Measurements from ENCODE around the gene COL23A1.

The COL23A1 gene

GRCh38 chr5:178350361-178351220 is 239.6 kb downstream of the COL23A1 start:
- H3K4me1 Mint-ChIP-seq (ENCODE audit: low read depth) = no peaks in the 10 kb centered on the region
- H3K4me3 Mint-ChIP-seq = no peak overlapping the region
- H3K36me3 Mint-ChIP-seq = no peaks in the 10 kb centered on the region
- H3K27ac Mint-ChIP-seq = no peak overlapping the region
- no peaks in the 10 kb centered on the region for H3K27me3 Mint-ChIP-seq
- no peaks in the 10 kb centered on the region for H3K9me3 Mint-ChIP-seq (ENCODE audit: low read depth)

DNA sequence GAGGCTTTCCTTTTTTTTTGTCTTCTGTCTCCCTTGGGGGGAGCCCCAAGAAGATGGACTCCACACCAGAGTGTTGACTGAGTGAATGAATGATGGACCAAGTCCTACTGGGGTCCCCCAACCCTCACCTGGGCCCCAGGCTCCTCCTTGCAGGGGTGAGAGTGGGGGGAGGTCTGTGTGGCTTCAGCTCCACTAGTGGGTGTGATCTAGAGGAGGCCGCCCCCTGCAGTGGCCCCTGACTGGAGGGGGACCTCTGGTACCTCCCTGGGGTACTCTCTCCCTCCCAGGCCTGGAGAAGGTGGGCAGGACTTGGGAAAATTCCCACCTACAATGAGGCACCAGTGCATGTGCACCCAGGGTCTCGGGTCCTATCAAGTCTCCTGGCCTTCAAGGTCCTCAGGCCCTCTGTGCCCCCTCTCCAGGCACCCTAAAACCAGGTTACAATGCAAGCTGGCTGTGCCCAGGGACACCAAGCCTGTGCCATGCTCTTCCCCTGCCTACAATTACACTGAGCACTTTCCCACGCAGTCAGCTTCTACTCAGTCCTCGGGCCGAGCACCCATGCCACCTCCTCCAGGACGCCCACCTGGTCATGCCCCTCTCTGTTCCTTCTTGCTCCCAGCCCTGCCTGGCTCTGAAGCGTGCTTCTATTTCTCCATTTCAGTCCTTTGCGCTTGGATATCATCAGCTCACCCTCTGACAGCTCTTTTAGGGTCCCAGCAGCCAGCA is 240.4 kb downstream of the COL23A1 start:
- no peaks in the 10 kb centered on the region for H3K27me3 Mint-ChIP-seq
- H3K4me1 Mint-ChIP-seq (ENCODE audit: low read depth) = no peaks in the 10 kb centered on the region
- no peaks in the 10 kb centered on the region for H3K36me3 Mint-ChIP-seq
- H3K27ac Mint-ChIP-seq = no peak overlapping the region
- no peak overlapping the region for H3K4me3 Mint-ChIP-seq
- H3K9me3 Mint-ChIP-seq (ENCODE audit: low read depth) = no peaks in the 10 kb centered on the region

GRCh38 chr5:178349075-178349511 is 241.1 kb downstream of the COL23A1 start:
- Mint-ChIP-seq H3K9me3 (ENCODE audit: low read depth) (no peaks in the 10 kb centered on the region), H3K4me3 (no peak overlapping the region), H3K36me3 (no peaks in the 10 kb centered on the region), H3K4me1 (ENCODE audit: low read depth) (no peaks in the 10 kb centered on the region), H3K27me3 (no peaks in the 10 kb centered on the region), H3K27ac (no peak overlapping the region)

- no peak overlapping the region for H3K27ac Mint-ChIP-seq
- no peaks in the 10 kb centered on the region for H3K9me3 Mint-ChIP-seq (ENCODE audit: low read depth)
- H3K36me3 Mint-ChIP-seq = no peaks in the 10 kb centered on the region
- H3K4me1 Mint-ChIP-seq (ENCODE audit: low read depth) = no peaks in the 10 kb centered on the region
- H3K4me3 Mint-ChIP-seq = no peak overlapping the region
- no peaks in the 10 kb centered on the region for H3K27me3 Mint-ChIP-seq
Observed at GRCh38 chr5:178348356-178349074, 241.7 kb downstream of the COL23A1 start.

DNA sequence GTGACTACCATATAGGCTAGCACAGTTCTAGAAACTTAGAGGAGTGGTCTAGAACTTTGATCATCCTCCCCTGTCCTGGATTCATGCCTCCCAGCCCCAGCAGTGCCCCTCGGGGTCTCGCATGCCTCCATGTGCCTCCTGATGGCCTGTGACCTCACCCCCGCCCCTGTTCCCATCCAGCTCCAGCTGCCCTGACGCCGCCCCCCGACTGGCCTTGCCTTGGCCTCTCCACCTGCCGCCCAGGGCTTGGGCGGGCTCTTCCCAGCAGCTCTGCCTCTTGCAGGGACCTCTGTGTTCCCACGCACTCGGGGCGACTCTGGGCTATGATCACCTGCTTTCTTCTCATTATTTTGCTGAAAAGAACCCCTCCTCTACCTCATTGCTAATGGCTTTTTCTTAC is 242.2 kb downstream of the COL23A1 start:
- no peaks in the 10 kb centered on the region for H3K4me1 Mint-ChIP-seq (ENCODE audit: low read depth)
- no peak overlapping the region for H3K27ac Mint-ChIP-seq
- no peak overlapping the region for H3K4me3 Mint-ChIP-seq
- no peaks in the 10 kb centered on the region for H3K36me3 Mint-ChIP-seq
- H3K9me3 Mint-ChIP-seq (ENCODE audit: low read depth) = no peaks in the 10 kb centered on the region
- no peaks in the 10 kb centered on the region for H3K27me3 Mint-ChIP-seq

GRCh38 chr5:178346607-178347334 is 243.4 kb downstream of the COL23A1 start:
- Mint-ChIP-seq H3K9me3 (ENCODE audit: low read depth) (no peaks in the 10 kb centered on the region), H3K4me3 (no peak overlapping the region), H3K4me1 (ENCODE audit: low read depth) (no peaks in the 10 kb centered on the region), H3K27me3 (no peaks in the 10 kb centered on the region), H3K27ac (no peak overlapping the region), H3K36me3 (no peaks in the 10 kb centered on the region)

- H3K36me3 Mint-ChIP-seq = no peaks in the 10 kb centered on the region
- H3K27ac Mint-ChIP-seq = no peak overlapping the region
- no peak overlapping the region for H3K4me3 Mint-ChIP-seq
- H3K27me3 Mint-ChIP-seq = no peaks in the 10 kb centered on the region
- no peaks in the 10 kb centered on the region for H3K4me1 Mint-ChIP-seq (ENCODE audit: low read depth)
- no peaks in the 10 kb centered on the region for H3K9me3 Mint-ChIP-seq (ENCODE audit: low read depth)
Observed at GRCh38 chr5:178343306-178343705, 246.9 kb downstream of the COL23A1 start.

DNA sequence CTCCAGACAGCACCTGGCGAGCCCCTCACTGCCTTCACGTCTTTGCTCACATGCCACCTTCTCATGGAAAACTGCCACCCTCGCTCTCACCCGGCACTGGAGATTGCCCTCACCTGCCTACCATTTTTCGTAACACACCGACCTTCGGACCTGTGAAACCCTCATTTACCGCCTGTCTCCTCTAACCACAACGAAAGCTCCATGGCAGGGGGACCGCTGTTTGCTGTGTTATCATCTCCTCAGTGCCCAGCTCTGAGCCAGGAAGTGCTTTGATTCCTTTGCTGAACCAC is 248.4 kb downstream of the COL23A1 start:
- no peaks in the 10 kb centered on the region for H3K9me3 Mint-ChIP-seq (ENCODE audit: low read depth)
- no peak overlapping the region for H3K27ac Mint-ChIP-seq
- no peak overlapping the region for H3K4me3 Mint-ChIP-seq
- no peaks in the 10 kb centered on the region for H3K36me3 Mint-ChIP-seq
- H3K4me1 Mint-ChIP-seq (ENCODE audit: low read depth) = no peaks in the 10 kb centered on the region
- H3K27me3 Mint-ChIP-seq = no peaks in the 10 kb centered on the region

- Mint-ChIP-seq H3K36me3 (no peaks in the 10 kb centered on the region), H3K4me1 (ENCODE audit: low read depth) (no peaks in the 10 kb centered on the region), H3K4me3 (no peak overlapping the region), H3K27ac (no peak overlapping the region), H3K27me3 (no peaks in the 10 kb centered on the region), H3K9me3 (ENCODE audit: low read depth) (no peaks in the 10 kb centered on the region)
Observed at GRCh38 chr5:178341091-178341850, 248.9 kb downstream of the COL23A1 start.

- no peaks in the 10 kb centered on the region for H3K27me3 Mint-ChIP-seq
- H3K27ac Mint-ChIP-seq = no peak overlapping the region
- H3K4me1 Mint-ChIP-seq (ENCODE audit: low read depth) = no peaks in the 10 kb centered on the region
- no peak overlapping the region for H3K4me3 Mint-ChIP-seq
- H3K36me3 Mint-ChIP-seq = no peaks in the 10 kb centered on the region
- H3K9me3 Mint-ChIP-seq (ENCODE audit: low read depth) = no peaks in the 10 kb centered on the region
Observed at GRCh38 chr5:178340637-178341036, 249.6 kb downstream of the COL23A1 start.

DNA sequence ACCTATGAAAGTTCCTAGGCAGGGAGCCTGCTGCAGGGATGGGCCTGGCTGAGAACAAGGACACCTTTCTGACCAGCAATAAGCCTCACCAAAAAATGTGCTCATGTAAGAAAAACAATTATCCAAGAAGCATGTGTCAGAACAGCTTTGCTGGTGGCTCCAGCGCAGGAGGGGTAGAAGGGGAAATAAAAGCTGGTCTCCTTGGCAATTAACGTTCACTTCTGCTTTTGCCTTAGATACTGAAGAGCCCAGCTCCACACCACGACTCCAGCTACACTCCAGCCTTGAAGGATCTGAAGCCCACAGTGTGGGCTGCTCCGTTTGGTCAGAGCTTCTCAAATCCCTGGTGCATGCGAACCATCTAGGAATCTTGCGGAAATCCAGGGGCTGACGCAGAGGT is 250.0 kb downstream of the COL23A1 start:
- H3K9me3 Mint-ChIP-seq (ENCODE audit: low read depth) = no peaks in the 10 kb centered on the region
- no peaks in the 10 kb centered on the region for H3K36me3 Mint-ChIP-seq
- no peaks in the 10 kb centered on the region for H3K27me3 Mint-ChIP-seq
- no peaks in the 10 kb centered on the region for H3K4me1 Mint-ChIP-seq (ENCODE audit: low read depth)
- H3K27ac Mint-ChIP-seq = no peak overlapping the region
- H3K4me3 Mint-ChIP-seq = no peak overlapping the region

GRCh38 chr5:178339272-178339671 is 250.9 kb downstream of the COL23A1 start:
- no peaks in the 10 kb centered on the region for H3K4me1 Mint-ChIP-seq (ENCODE audit: low read depth)
- no peaks in the 10 kb centered on the region for H3K27me3 Mint-ChIP-seq
- no peak overlapping the region for H3K4me3 Mint-ChIP-seq
- H3K36me3 Mint-ChIP-seq = no peaks in the 10 kb centered on the region
- H3K27ac Mint-ChIP-seq = no peak overlapping the region
- no peaks in the 10 kb centered on the region for H3K9me3 Mint-ChIP-seq (ENCODE audit: low read depth)

DNA sequence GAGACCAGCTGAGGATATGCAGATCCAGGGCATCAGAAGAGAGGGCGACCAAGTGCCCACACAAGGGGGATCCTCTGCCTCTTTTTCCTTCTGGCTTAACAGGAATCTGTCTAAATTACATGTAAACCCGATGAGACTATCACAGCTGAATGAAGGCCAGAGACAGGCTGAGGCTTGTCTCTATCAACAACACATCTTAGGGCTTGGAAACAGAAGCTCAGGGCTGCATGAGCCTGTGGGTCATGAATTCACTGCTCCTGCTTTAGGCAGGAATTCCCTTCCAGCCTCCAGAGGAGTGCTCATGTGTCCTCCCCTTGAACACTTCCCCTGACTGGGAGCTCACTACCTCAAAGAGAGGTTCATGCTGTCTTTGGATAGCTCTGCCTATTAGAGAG is 251.4 kb downstream of the COL23A1 start:
- no peaks in the 10 kb centered on the region for H3K36me3 Mint-ChIP-seq
- no peaks in the 10 kb centered on the region for H3K9me3 Mint-ChIP-seq (ENCODE audit: low read depth)
- no peak overlapping the region for H3K27ac Mint-ChIP-seq
- no peaks in the 10 kb centered on the region for H3K4me1 Mint-ChIP-seq (ENCODE audit: low read depth)
- H3K27me3 Mint-ChIP-seq = no peaks in the 10 kb centered on the region
- H3K4me3 Mint-ChIP-seq = no peak overlapping the region

- Mint-ChIP-seq H3K9me3 (ENCODE audit: low read depth) (no peaks in the 10 kb centered on the region), H3K27ac (no peak overlapping the region), H3K27me3 (no peaks in the 10 kb centered on the region), H3K36me3 (no peaks in the 10 kb centered on the region), H3K4me1 (ENCODE audit: low read depth) (no peaks in the 10 kb centered on the region), H3K4me3 (no peak overlapping the region)
Observed at GRCh38 chr5:178338126-178338749, 252.0 kb downstream of the COL23A1 start.

Data from activated naive CD8-positive, alpha-beta T cell (primary cell).